GM23338 (cell line): Measurements from ENCODE around the gene VMO1. TPM values are rescaled to one million over a fixed set of nuclear protein-coding genes. Genes with fewer than 3 reads are reported as not detected.

ENCODE experiments used
- ATAC-seq: fragments of 200-7000 bp; cut with Tn5 transposase; 3 replicates; pipeline ENCODE4 v1.9.1; 2020
- DNase-seq: peaks from one replicate; pipeline ENCODE4 v3.0.0-alpha.2; 2015; ENCODE audit warnings: low spot score
- H2AFZ ChIP-seq: fragments of 200-600 bp; sonication (generic); 2 replicates; pipeline ENCODE4 v1.8.0; 2016; ENCODE audit warnings: antibody characterized with exemption, mild to moderate bottlenecking, moderate library complexity
- H3F3A ChIP-seq: fragments of 200-600 bp; sonication (generic); replicated peaks from 2 replicates; pipeline ENCODE4 v1.8.0; 2017; ENCODE audit warnings: antibody characterized with exemption, mixed run types, low read depth
- H3K27ac ChIP-seq: fragments of 200-600 bp; sonication (generic); 2 replicates; pipeline ENCODE4 v1.6.1; 2016; ENCODE audit warnings: low read depth
- H3K27me3 ChIP-seq: fragments of 200-600 bp; sonication (generic); 2 replicates; pipeline ENCODE4 v1.8.0; 2016; ENCODE audit warnings: mild to moderate bottlenecking, mixed run types, moderate library complexity; ENCODE audit not compliant: insufficient read depth
- H3K36me3 ChIP-seq: fragments of 200-600 bp; sonication (generic); 2 replicates; pipeline ENCODE4 v1.8.0; 2016; ENCODE audit warnings: mild to moderate bottlenecking; ENCODE audit not compliant: insufficient read depth
- H3K4me1 ChIP-seq: fragments of 200-600 bp; sonication (generic); 2 replicates; pipeline ENCODE4 v1.8.0; 2016; ENCODE audit warnings: mild to moderate bottlenecking, moderate library complexity; ENCODE audit not compliant: insufficient read depth
- H3K4me2 ChIP-seq: fragments of 200-600 bp; sonication (generic); 2 replicates; pipeline ENCODE4 v1.7.1; 2017; ENCODE audit warnings: mixed run types
- H3K4me3 ChIP-seq: fragments of 200-600 bp; sonication (generic); 2 replicates; pipeline ENCODE4 v1.6.1; 2016; ENCODE audit warnings: mixed run types
- H3K79me2 ChIP-seq: fragments of 200-600 bp; sonication (generic); replicated peaks from 2 replicates; pipeline ENCODE4 v1.8.0; 2017; ENCODE audit warnings: mild to moderate bottlenecking; ENCODE audit not compliant: insufficient read depth
- H3K9me2 ChIP-seq: fragments of 200-600 bp; sonication (generic); 2 replicates; pipeline ENCODE4 v1.8.0; 2017; ENCODE audit not compliant: insufficient read depth
- H4K20me1 ChIP-seq: fragments of 200-600 bp; sonication (generic); replicated peaks from 2 replicates; pipeline ENCODE4 v1.8.0; 2017; ENCODE audit warnings: mild to moderate bottlenecking; ENCODE audit not compliant: insufficient read depth
- H3K27ac Mint-ChIP-seq: 2 replicates; pipeline ENCODE4 v1.8.0; 2020; ENCODE audit warnings: inconsistent platforms, mild to moderate bottlenecking, moderate library complexity, mixed read lengths
- H3K27me3 Mint-ChIP-seq: 3 replicates; pipeline ENCODE4 v1.8.0; 2022; ENCODE audit warnings: low read depth, mild to moderate bottlenecking, moderate library complexity, mixed read lengths, inconsistent platforms; ENCODE audit not compliant: insufficient read depth, poor library complexity
- H3K36me3 Mint-ChIP-seq: 3 replicates; pipeline ENCODE4 v1.8.0; 2021; ENCODE audit warnings: low read depth, mild to moderate bottlenecking, inconsistent platforms, moderate library complexity, mixed read lengths
- H3K4me1 Mint-ChIP-seq: 3 replicates; pipeline ENCODE4 v1.8.0; 2020; ENCODE audit warnings: mild to moderate bottlenecking, inconsistent platforms, mixed read lengths
- H3K4me3 Mint-ChIP-seq: 3 replicates; pipeline ENCODE4 v1.8.0; 2021; ENCODE audit warnings: moderate library complexity, mild to moderate bottlenecking, inconsistent platforms, mixed read lengths
- H3K9me3 Mint-ChIP-seq: 3 replicates; pipeline ENCODE4 v1.8.0; 2020; ENCODE audit warnings: moderate library complexity, mild to moderate bottlenecking, inconsistent platforms, mixed read lengths
- POLR2AphosphoS5 ChIP-seq: IDR thresholded peaks from 2 replicates; pipeline ENCODE4 v1.6.1; 2016; ENCODE audit warnings: antibody characterized with exemption, low read depth
- STAT1 ChIP-seq: IDR thresholded peaks from one replicate; pipeline ENCODE4 v1.6.1; 2016; ENCODE audit warnings: antibody characterized with exemption; ENCODE audit not compliant: unreplicated experiment
- ZNF114 ChIP-seq: fragments of 250-450 bp; sonication (Bioruptor Pico); IDR thresholded peaks from 2 replicates; pipeline ENCODE4 v1.5.0; 2020; ENCODE audit warnings: mild to moderate bottlenecking, moderate library complexity
- ZNF331 ChIP-seq: fragments of 250-450 bp; sonication (Bioruptor Pico); IDR thresholded peaks from 2 replicates; pipeline ENCODE4 v1.5.0; 2020; ENCODE audit warnings: low read depth, mild to moderate bottlenecking, moderate library complexity
- ZNF462 ChIP-seq: fragments of 250-450 bp; sonication (Bioruptor Pico); IDR thresholded peaks from 2 replicates; pipeline ENCODE4 v1.5.0; 2020; ENCODE audit warnings: mild to moderate bottlenecking, moderate library complexity
- polyA plus RNA-seq: library from polyadenylated mRNA; unstranded; fragments of >200 nt; fragmentation: Nextera tagmentation; extraction: Ambion mirVana; gene quantifications from 2 replicates; pipeline ENCODE4 v1.2.1, GENCODE V29; 2016
- total RNA-seq: library from RNA; depleted of rRNA; stranded (reverse); fragments of >200 nt; shearing (Covaris generic); gene quantifications from 2 replicates; pipeline ENCODE4 v1.2.3, GENCODE V29; 2014
- TF ChIP-seq, protein P1 (sequence below), 2 experiments: fragments of 200-600 bp in 1 of 2; sonication (generic) in 1 of 2; conservative IDR thresholded peaks; 2 replicates each; pipeline versions ENCODE4 v1.5.1 to v1.6.1; 2016 to 2017; ENCODE audit warnings: antibody characterized with exemption in 2 of 2, low read depth in 2 of 2, mild to moderate bottlenecking in 2 of 2, moderate library complexity in 1 of 2
- TF ChIP-seq, protein P2 (sequence below): IDR thresholded peaks from one replicate; pipeline ENCODE4 v1.6.1; 2018; ENCODE audit warnings: antibody characterized with exemption; ENCODE audit not compliant: unreplicated experiment

The VMO1 gene
- total and polyA plus RNA-seq, 2 experiments from 2014 or later = 0.38 to 0.47 TPM

DNA sequence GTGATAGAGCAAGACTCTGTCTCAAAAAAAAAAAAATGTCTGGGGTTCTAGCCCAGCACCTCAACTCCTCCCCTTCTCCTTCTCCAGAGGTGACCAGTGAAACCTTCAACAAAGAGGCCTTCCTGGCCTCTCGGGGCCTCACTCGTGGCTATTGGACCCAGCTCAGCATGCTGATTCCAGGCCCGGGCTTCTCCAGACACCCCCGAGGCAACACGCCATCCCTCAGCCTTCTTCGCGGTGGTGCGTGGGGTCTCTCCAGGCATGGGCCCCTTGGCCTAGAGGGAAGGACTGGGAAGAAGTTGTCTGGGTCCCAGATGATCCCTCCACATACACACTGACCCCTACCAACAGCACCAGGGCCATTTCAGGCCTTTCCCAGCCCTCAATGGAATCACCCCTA, 42.9 kb downstream of the VMO1 start:
- ATAC-seq (no peak), DNase-seq (no peak)
- Histone ChIP-seq H3K79me2 (no peaks in the 10 kb centered on the region), H2AFZ (no peak overlapping the region), H3K36me3 (no peaks in the 10 kb centered on the region), H3K4me1 (peaks cover 11% of the 10 kb centered on the region), H4K20me1 (no peaks in the 10 kb centered on the region), H3K27me3 (peaks cover 46% of the 10 kb centered on the region), H3K27ac (no peak overlapping the region), H3K4me2 (no peak overlapping the region), H3K4me3 (no peak overlapping the region), H3K9me2 (no peaks in the 10 kb centered on the region), H3F3A (peaks cover 19% of the 10 kb centered on the region; the same call in 1 of the 2 replicates)
- peaks cover 59% of the 10 kb centered on the region for H3K27me3 Mint-ChIP-seq
- H3K36me3 Mint-ChIP-seq = no peaks in the 10 kb centered on the region; the same call in 2 of the 3 replicates
- H3K4me1 Mint-ChIP-seq = peaks cover 22% of the 10 kb centered on the region; the same call in 2 of the 3 replicates
- no peak for TF ChIP-seq ZNF331
- TF ChIP-seq, protein P1, sequence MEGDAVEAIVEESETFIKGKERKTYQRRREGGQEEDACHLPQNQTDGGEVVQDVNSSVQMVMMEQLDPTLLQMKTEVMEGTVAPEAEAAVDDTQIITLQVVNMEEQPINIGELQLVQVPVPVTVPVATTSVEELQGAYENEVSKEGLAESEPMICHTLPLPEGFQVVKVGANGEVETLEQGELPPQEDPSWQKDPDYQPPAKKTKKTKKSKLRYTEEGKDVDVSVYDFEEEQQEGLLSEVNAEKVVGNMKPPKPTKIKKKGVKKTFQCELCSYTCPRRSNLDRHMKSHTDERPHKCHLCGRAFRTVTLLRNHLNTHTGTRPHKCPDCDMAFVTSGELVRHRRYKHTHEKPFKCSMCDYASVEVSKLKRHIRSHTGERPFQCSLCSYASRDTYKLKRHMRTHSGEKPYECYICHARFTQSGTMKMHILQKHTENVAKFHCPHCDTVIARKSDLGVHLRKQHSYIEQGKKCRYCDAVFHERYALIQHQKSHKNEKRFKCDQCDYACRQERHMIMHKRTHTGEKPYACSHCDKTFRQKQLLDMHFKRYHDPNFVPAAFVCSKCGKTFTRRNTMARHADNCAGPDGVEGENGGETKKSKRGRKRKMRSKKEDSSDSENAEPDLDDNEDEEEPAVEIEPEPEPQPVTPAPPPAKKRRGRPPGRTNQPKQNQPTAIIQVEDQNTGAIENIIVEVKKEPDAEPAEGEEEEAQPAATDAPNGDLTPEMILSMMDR (conservative IDR thresholded peaks at IDR 0.05; ENCODE audit: low read depth in 2 of 2) = no peak
- no peak for TF ChIP-seq ZNF462 (CRISPR knock-in tag)
- H3K27ac Mint-ChIP-seq = no peak overlapping the region
- H3K9me3 Mint-ChIP-seq = no peaks in the 10 kb centered on the region; the same call in 1 of the 3 replicates
- no peak overlapping the region for H3K4me3 Mint-ChIP-seq

GRCh38 chr17:4742629-4743028, 43.5 kb downstream of the VMO1 start:
- peaks cover 65% of the 10 kb centered on the region for H3K27me3 Mint-ChIP-seq
- DNase-seq (no peak), ATAC-seq (no peak)
- H3K4me1 ChIP-seq = peaks cover 15% of the 10 kb centered on the region
- H3K36me3 ChIP-seq = no peaks in the 10 kb centered on the region
- no peak overlapping the region for H3K27ac ChIP-seq
- H3K36me3 Mint-ChIP-seq = no peaks in the 10 kb centered on the region; the same call in 2 of the 3 replicates
- H3K9me3 Mint-ChIP-seq = no peaks in the 10 kb centered on the region; the same call in 1 of the 3 replicates
- H3K4me3 Mint-ChIP-seq = no peak overlapping the region
- 0 out of 2 replicates have a peak, but pooled peaks cover 4% of the 10 kb centered on the region for H4K20me1 ChIP-seq
- H3K9me2 ChIP-seq = no peaks in the 10 kb centered on the region
- peaks cover 52% of the 10 kb centered on the region for H3K27me3 ChIP-seq
- H3K27ac Mint-ChIP-seq = no peak overlapping the region
- H2AFZ ChIP-seq = no peak overlapping the region
- H3K4me2 ChIP-seq = no peak overlapping the region
- H3K79me2 ChIP-seq = no peaks in the 10 kb centered on the region
- H3K4me3 ChIP-seq = no peak overlapping the region
- peaks cover 13% of the 10 kb centered on the region; the same call in 1 of the 2 replicates for H3F3A ChIP-seq
- H3K4me1 Mint-ChIP-seq = peaks cover 25% of the 10 kb centered on the region
- no peak for TF ChIP-seq ZNF114 (CRISPR knock-in tag)
- TF ChIP-seq POLR2AphosphoS5 = no peak
- TF ChIP-seq, protein P1 (conservative IDR thresholded peaks at IDR 0.05; ENCODE audit: low read depth in 2 of 2) = no peak
- no peak for TF ChIP-seq STAT1
- no peak for TF ChIP-seq ZNF331
- TF ChIP-seq, protein P2, sequence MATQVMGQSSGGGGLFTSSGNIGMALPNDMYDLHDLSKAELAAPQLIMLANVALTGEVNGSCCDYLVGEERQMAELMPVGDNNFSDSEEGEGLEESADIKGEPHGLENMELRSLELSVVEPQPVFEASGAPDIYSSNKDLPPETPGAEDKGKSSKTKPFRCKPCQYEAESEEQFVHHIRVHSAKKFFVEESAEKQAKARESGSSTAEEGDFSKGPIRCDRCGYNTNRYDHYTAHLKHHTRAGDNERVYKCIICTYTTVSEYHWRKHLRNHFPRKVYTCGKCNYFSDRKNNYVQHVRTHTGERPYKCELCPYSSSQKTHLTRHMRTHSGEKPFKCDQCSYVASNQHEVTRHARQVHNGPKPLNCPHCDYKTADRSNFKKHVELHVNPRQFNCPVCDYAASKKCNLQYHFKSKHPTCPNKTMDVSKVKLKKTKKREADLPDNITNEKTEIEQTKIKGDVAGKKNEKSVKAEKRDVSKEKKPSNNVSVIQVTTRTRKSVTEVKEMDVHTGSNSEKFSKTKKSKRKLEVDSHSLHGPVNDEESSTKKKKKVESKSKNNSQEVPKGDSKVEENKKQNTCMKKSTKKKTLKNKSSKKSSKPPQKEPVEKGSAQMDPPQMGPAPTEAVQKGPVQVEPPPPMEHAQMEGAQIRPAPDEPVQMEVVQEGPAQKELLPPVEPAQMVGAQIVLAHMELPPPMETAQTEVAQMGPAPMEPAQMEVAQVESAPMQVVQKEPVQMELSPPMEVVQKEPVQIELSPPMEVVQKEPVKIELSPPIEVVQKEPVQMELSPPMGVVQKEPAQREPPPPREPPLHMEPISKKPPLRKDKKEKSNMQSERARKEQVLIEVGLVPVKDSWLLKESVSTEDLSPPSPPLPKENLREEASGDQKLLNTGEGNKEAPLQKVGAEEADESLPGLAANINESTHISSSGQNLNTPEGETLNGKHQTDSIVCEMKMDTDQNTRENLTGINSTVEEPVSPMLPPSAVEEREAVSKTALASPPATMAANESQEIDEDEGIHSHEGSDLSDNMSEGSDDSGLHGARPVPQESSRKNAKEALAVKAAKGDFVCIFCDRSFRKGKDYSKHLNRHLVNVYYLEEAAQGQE = no peak
